Stimulated activated CD4-positive, alpha-beta T cell treated with anti-CD3 and anti-CD28 coated beads, Interleukin-1b, Interleukin-23, amount 100 ng/mL, for 48 hours (primary cell): ENCODE measurements around the gene KIF3B.
"Not testable (repeated sequence)": the region's sequence is repeated elsewhere in the genome, so short reads cannot be mapped to it uniquely, and the experiment has no call there.

ENCODE experiments used
- DNase-seq: peaks from one replicate; pipeline ENCODE4 v3.0.0-alpha.2; 2020

The KIF3B gene

DNA sequence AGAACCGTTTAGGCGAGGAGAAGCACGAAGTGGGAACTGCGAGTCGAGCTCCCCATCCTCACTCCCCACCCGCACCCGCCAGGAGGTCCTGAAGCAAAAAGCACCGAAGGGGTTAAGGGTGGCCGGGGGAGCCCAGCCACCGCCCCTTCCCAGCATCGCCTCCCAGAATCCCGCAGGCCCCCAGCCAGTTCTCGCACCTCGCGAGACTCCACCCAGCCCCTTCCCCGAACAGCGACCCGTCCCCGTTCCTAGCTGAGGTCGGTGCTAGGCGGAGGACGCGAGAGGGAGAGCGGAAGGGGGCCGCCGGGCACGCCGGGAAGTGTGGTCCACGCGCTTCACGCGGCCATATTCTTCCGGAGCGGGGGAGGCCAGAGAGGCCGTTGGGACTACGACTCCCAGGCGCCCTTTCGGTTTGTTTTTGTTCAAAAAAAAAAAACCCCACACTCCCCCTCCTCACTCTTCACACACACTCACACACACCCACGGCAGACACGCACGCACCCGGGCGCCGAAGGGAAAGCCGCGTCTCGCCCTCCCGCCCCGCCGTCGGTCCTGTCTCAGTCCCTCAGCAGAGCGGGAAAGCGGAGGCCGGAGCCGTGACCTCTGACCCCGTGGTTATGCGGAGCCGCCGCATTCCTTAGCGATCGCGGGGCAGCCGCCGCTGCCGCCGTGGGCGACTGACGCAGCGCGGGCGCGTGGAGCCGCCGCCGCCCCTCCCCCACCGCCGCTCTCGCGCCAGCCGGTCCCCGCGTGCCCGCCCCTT is 80.6 kb downstream of the KIF3B start, which contains the start of gene ASXL1:
ASXL1 (plus strand) TSS at position 463 of the 763 bp plus-strand sequence. CDS start 445 bp downstream, outside the sequence.
- DNase-seq = peak; percentile 98

DNA sequence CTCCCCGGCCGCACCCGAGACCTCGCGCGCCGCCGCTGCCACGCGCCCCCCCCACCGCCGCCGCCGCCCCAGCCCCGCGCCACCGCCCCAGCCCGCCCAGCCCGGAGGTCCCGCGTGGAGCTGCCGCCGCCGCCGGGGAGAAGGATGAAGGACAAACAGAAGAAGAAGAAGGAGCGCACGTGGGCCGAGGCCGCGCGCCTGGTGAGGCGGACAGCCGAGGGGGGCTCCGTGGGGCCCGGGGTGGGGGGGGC is 81.1 kb downstream of the KIF3B start:
- no peak for DNase-seq

DNA sequence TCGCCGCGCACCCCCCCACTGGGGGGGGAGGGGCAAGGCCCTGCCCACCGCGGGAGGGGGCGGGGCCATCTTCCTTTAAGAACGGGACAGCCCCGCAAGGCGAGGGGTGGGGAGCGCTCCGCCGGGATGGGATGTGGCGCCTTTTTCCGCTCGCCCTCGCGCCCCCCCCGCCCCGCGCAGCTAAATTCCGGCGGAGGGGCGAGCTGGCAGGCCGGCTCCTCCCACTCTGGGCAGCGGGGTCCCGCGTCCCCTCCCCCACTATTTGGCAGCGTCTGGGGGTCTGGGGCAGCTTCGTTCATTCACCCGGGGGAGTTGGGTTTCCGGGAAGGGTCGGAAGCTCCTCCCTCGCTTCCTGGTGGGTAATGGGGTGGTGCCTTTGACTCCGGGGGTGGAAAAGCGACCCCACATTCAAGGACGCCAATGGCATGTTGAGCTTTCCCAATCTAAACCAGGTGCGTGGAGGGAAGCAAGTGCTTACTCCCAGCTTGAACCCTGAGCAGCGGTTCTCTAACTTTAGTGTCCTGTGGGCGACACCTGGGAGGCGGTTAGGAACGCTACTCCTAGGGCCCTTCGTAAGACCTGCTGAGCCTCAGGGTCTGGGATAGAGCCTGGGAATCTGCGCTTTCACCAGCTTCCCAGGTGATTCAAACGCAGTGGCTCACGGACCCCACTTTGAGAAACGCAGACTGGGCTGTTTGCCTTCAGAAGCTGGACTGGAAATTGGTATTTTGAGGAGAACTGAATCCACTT is 81.6 kb downstream of the KIF3B start:
- DNase-seq = peak; percentile 78

DNA sequence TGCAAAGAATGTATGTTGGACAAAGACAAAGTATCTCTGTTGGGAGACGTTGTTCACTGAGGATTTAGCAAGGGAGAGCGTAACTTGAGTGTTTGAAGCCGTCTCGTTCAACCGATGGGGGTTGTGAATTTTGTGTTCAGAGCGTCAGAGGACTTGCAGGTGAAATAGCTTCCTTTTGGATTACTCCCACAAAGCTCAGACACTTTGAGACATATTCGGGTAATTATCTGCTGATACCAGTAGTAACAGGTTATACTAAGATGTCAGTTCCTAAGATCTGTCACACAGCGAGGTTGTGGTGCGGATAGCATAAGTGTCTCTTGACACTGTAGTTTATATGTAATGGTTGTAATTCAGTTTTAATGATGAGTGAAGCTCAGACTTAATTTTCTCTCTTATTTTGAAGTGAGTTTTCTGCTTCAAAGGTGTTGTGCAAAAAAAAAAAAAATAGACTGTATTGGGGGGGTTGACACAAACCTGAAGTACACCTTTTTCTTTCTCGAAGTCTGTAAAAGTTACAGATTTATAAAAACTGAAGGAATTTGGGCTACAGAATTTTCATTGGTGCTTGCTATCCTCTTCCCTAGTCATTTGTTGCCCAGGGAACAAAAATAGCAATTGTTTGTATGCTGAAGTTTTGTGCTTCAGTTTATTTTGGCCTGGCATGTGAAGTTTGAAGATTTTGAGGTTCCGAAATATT is 82.3 kb downstream of the KIF3B start:
- DNase-seq = no peak

DNA sequence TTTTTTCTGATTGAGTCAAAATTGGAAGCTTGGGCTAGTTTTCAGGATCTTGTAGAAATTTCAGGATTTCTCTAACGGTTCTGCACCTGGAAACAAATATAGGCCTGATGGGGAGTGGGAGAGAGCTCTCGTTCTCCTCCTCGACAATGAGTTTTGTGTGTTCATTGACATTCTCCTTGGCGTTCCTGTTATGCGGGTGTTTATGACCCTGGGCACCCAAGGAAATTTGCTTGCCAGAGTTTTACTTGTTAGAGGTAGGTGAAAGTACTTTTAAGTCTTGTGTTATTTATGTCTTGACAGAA is 82.8 kb downstream of the KIF3B start:
- no peak for DNase-seq

DNA sequence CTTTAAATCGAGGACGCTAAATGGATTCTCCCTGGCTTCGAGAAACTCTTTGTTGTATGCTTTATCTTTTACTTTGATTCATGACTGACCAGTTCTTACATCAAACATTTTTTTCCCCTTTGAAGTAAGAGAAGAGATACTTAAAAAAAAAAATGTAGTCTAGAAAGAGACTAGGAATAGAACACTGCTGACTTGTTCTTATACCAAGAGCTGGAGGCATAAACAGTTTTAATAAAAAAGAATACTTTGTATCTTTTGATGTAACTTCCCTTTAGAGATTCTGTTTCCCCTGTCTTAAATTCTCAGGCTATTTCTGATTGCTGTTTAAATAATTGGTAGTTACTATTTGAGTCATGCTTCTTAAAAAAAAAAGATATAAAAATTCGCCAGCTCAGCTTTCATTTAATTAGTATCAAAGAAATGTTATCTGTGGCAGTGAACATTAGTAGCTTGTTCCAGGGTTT is 85.5 kb downstream of the KIF3B start:
- DNase-seq = no peak

DNA sequence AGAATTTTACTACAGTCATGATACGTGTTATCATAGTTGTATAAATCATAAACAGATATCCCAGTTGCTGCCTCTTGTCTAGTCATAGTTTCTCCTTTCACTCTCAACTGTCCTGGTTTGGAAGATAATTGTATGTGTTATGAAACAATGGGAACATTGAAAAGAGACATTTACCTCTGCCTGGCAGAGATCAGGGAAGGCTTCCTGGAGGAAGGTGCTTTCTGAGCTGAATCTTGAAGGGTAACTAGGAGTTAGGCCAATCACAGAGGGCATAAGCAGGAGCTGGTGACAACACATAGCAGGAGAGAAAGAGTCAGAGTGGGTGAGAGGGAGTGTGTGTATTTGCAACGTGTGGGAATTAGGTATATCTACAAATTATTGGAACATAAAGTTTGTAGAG is 86.0 kb downstream of the KIF3B start:
- no peak for DNase-seq

DNA sequence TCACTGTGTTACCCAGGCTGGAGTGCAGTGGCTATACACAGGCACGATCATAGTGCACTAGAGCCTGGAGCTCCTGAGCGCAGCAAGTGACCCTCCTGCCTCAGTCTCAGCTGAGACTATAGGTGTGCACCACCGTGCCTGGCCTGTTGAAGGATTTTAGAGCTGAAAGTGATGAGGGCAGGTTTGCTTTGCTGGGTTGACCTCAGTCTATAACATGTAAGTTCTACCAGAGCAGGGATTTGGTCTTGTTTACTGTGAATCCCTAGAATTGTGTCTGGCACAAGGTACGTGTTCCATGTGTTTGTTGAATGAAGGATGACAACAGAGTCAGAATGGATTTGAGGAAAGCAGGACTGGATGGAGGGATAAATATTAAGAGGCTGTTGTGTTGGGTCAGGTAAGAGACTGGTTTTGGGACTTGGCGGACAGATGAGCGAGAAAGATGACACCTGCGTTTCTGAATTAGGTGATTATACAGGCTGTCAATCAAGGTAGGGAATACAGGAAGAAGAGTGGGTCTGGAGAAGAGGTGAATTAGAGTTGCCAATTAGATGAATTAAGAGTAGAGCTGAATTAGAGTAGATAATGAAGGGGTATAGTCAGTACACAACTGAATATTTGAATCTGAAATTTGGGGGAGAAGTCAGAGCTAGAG is 87.2 kb downstream of the KIF3B start:
- DNase-seq = no peak

DNA sequence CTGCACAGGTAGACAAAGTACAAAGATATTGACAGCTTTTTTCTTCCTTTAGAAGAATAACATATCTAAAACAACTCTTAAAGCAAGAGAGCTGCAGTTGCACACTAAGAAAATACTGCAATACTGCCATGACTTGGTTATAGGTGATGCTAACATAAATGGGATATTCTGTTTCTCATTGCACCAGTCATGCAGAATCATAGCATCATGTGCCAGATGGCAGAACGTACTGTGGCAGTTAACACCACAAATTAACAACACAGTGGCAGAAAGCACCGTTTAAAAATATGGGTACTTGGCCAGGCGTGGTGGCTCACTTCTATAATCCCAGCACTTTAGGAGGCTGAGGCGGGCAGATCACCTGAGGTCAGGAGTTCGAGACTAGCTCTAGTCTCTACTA is 88.1 kb downstream of the KIF3B start:
- DNase-seq = no peak

DNA sequence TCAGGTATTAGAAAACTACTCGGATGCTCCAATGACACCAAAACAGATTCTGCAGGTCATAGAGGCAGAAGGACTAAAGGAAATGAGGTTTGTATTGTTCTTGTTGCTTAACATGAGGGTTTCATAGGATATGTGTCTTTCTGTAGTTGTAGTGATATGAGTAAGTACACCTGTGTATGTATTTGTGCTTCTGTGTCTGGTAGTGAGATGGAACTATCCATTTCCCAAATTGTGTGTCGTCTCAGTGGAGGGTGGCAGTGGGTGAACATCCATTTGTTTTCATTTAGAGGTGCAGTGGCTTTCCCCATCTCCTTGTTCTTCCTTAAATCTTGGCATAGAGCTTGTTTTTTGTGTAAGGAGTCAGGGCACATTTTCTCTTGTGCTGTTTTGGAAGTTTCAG is 88.9 kb downstream of the KIF3B start:
- DNase-seq = no peak

DNA sequence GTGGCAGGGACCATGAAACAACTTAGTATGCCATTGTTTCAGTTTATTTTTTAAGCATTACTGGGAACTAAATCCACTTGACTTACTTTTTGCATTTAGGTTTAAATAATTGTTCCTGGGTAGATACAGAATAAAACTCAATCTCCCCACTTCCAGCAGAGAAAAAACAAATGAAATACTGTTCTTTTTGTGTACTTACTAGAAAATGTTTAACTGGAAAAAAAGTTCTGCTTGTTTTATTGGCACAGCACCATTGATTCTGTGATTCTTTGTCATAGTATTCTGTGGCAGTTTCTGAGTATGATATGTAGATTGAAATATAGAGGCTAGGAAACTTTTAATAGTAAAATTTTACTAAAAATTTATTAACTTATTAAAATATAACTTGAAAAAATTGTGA is 90.9 kb downstream of the KIF3B start:
- no peak for DNase-seq

DNA sequence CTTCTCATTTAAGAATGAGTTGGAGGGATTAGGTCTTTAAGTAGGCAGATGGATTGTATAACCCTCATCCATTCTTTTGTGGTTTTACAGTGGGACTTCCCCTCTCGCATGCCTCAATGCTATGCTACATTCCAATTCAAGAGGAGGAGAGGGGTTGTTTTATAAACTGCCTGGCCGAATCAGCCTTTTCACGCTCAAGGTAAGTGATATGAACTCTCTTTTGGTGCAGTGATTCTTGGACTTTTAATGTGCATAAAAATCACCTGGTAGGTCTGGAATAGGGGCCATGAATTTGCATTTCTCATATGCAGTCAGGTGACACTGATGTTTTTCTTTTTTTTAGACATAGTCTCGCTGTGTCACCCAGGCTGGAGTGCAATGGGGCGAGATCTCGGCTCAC is 91.5 kb downstream of the KIF3B start:
- DNase-seq = no peak

DNA sequence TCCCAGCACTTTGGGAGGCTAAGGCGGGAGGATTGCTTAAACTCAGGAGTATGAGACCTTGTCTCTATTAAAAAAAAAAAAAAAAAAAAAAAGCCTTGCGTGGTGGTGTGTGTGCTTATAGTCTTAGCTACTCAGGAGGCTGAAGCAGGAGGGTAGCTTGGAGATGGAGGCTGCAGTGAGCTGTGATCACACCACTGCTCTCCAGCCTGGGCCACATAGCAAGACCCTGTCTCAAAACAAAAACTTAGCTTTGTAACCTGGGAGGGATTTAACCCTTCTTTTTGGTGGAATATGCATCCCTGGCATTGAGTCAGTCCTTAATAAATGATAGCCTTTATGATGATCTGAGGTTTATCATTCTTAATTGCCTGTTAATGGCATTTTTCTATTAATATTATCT is 93.4 kb downstream of the KIF3B start:
- no peak for DNase-seq

DNA sequence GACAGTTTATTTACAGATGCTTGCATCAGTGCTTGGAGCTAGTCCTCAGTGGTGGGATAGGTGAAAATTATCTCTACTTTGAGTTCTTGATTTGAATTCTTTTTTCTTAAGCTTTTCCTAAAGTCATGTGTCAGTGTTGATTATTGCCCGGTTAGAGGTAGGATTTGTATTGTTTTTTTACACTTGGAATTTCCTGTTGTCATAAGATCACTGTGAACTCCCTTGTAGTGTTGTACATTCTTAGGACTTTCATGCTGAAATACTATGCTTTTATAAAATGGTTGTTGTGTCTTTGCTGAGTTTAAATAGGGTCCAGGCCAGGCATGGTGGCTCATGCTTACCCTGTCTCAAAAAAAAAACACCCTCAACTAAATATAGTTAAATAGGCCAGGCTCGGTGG is 101.0 kb downstream of the KIF3B start:
- DNase-seq = no peak

DNA sequence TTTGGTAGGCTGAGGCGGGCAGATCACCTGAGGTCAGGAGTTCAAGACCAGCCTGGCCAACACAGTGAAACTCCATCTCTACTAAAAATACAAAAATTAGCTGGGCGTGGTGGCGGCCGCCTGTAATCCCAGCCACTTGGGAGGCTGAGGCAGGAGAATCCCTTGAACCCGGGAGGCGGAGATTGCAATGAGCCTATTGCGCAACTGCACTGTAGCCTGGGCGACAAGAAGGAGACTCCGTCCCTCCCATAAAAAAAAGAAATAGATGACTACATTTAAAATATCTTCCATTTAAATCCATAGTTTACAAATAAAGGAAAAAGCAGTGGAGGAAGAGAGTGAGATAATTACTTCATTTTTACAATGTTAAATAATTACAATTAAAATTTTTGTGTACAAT is 102.6 kb downstream of the KIF3B start:
- DNase-seq = not testable (repeated sequence)

DNA sequence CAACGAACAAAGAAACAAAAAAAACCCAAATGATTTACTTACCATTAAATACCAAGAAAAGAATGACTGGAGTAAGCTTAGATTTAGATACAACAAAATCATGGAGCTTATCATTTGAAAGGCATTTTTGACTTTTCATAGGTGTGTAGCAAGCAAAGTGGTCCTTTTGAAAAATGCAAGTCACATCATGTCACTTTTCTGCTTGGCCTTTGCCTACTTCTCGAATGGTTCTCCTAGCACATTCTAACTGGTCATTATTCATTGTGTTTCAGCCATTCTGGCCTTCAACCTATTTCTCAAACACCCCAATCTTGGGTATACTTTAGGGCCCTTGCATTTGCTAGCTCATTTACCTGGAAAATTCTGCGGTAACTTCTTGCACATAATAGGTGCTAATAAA is 103.3 kb downstream of the KIF3B start:
- no peak for DNase-seq

DNA sequence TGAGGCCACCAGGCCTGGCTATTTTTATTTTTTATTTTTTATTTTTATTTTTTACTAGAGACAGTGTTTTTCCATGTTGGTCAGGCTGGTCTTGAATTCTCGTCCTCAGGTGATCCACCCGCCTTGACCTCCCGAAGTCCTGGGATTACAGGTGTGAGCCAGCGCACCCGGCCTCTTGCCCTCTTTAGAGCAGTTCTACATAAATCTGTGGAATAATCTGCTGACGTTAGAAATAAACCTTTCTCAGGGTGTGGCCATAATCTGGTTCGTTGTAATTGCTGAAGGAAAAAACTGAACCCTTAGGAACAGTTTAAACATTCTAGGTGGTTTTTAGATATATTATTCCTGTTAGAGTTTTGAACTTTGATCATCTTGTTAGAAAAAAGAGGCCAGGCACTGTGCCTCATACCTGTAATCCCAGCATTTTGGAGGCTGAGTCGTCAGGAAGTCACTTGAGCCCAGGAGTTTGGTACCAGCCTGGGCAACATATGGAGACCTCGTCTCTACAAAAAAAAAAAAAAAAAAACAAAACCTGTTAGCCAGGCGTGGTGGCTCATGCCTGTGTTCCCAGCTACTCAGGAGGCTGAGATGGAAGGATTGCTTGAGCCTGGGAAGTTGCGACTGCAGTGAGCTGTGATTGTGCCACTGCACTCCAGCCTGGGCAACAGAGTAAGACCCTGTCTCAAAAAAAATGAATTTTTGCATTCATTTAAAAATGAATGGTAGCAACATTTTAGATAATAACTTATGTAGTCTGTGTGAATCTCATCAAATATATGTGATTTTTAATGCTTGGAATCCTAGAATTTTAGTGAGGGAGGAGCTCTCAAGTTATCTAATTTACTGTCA is 104.9 kb downstream of the KIF3B start:
- no peak for DNase-seq

DNA sequence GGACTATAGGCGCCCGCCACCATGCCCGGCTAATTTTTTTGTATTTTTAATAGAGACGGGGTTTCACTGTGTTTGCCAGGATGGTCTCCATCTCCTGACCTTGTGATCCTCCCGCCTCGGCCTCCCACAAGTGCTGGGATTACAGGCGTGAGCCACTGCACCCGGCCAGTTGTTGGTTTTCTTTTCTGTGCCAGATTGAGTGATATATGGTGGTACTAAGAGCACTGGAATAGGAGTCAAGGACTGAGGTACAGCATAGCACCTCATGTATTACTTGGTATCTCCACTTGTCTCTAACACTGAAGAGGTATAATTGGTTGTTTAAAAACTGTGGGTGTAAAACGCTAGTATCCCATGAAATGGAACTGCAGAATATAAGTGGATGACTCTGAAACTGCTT is 106.0 kb downstream of the KIF3B start:
- not testable (repeated sequence) for DNase-seq
